Stimulated activated CD4-positive, alpha-beta T cell treated with anti-CD3 and anti-CD28 coated beads, Interleukin-4, amount 100 ng/mL, for 48 hours (primary cell): ENCODE measurements around the gene BMP7.

ENCODE experiments used
- DNase-seq, 2 donors: peaks; one replicate each; pipeline ENCODE4 v3.0.0-alpha.2; 2020; ENCODE audit warnings: low read depth in 2 of 2

Gene BMP7

GRCh38 chr20:57147185-57147584 is 119.3 kb downstream of the BMP7 start:
- DNase-seq = no peak

GRCh38 chr20:57146155-57146554 is 120.3 kb downstream of the BMP7 start:
- no peak for DNase-seq

GRCh38 chr20:57145089-57145631 is 121.3 kb downstream of the BMP7 start:
- DNase-seq = no peak

GRCh38 chr20:57143173-57143572 is 123.3 kb downstream of the BMP7 start:
- no peak for DNase-seq

- no peak for DNase-seq
These were observed 123.8 kb downstream of the BMP7 start for GRCh38 chr20:57142667-57143066.

- DNase-seq = no peak
These were observed 124.9 kb downstream of the BMP7 start for GRCh38 chr20:57141492-57141891.

- DNase-seq = no peak
These were observed 126.0 kb downstream of the BMP7 start for GRCh38 chr20:57140416-57140965.

- no peak for DNase-seq
These were observed 126.9 kb downstream of the BMP7 start for GRCh38 chr20:57139342-57140093.

GRCh38 chr20:57138198-57138995 is 128.0 kb downstream of the BMP7 start:
- no peak for DNase-seq

- DNase-seq = no peak
These were observed 128.8 kb downstream of the BMP7 start for GRCh38 chr20:57137676-57138075.

GRCh38 chr20:57136734-57137133 is 129.7 kb downstream of the BMP7 start:
- no peak for DNase-seq

GRCh38 chr20:57135875-57136274 is 130.6 kb downstream of the BMP7 start:
- no peak for DNase-seq

GRCh38 chr20:57134804-57135203 is 131.6 kb downstream of the BMP7 start:
- no peak for DNase-seq

GRCh38 chr20:57133926-57134650 is 132.4 kb downstream of the BMP7 start:
- no peak for DNase-seq

- DNase-seq = no peak
These were observed 134.6 kb downstream of the BMP7 start for GRCh38 chr20:57131601-57132391.

GRCh38 chr20:57131077-57131476 is 135.4 kb downstream of the BMP7 start:
- DNase-seq = no peak

- no peak for DNase-seq
These were observed 136.2 kb downstream of the BMP7 start for GRCh38 chr20:57130160-57130772.

GRCh38 chr20:57129303-57129702 is 137.1 kb downstream of the BMP7 start:
- DNase-seq = no peak

GRCh38 chr20:57128044-57128757 is 138.2 kb downstream of the BMP7 start:
- DNase-seq = no peak
